HepG2 (cell line): ENCODE results near the gene CPXM1. TPM values are rescaled to one million over a fixed set of nuclear protein-coding genes. Genes with fewer than 3 reads are reported as not detected.

ENCODE experiments used
- ATM ChIP-seq: fragments of 450-650 bp; IDR thresholded peaks from 2 replicates; pipeline ENCODE4 v1.7.1; 2017; ENCODE audit warnings: mild to moderate bottlenecking, borderline replicate concordance
- BHLHE40 ChIP-seq: IDR thresholded peaks from 2 replicates; pipeline ENCODE4 v1.6.1; 2011; ENCODE audit warnings: low read length, improper control_type of control experiment
- ELF3 ChIP-seq: IDR thresholded peaks from 2 replicates; pipeline ENCODE4 v1.6.1; 2016; ENCODE audit warnings: missing genetic modification reagents, missing compliant biosample characterization
- FOSL2 ChIP-seq: sonication (generic); formaldehyde crosslinking; IDR thresholded peaks from 2 replicates; pipeline ENCODE4 v1.4.0; 2020; ENCODE audit warnings: missing genetic modification reagents
- KLF13 ChIP-seq: sonication (generic); formaldehyde crosslinking; IDR thresholded peaks from 2 replicates; pipeline ENCODE4 v1.4.0; 2020; ENCODE audit warnings: mild to moderate bottlenecking, missing genetic modification reagents
- MBD4 ChIP-seq: IDR thresholded peaks from 2 replicates; pipeline ENCODE4 v1.6.1; 2012; ENCODE audit warnings: low read length, inconsistent platforms, borderline replicate concordance
- RXRB ChIP-seq: IDR thresholded peaks from 2 replicates; pipeline ENCODE4 v1.6.1; 2016; ENCODE audit warnings: borderline replicate concordance, missing genetic modification reagents, missing compliant biosample characterization
- SMAD3 ChIP-seq: sonication (generic); formaldehyde crosslinking; IDR thresholded peaks from 2 replicates; pipeline ENCODE4 v1.4.0; 2020; ENCODE audit warnings: missing genetic modification reagents
- SNAI1 ChIP-seq: sonication (generic); formaldehyde crosslinking; IDR thresholded peaks from 2 replicates; pipeline ENCODE4 v1.5.0; 2020; ENCODE audit warnings: mild to moderate bottlenecking, missing genetic modification reagents, borderline replicate concordance
- SOX5 ChIP-seq: IDR thresholded peaks from 2 replicates; pipeline ENCODE4 v1.6.1; 2016; ENCODE audit warnings: borderline replicate concordance
- TBX3 ChIP-seq: fragments of 450-650 bp; IDR thresholded peaks from 2 replicates; pipeline ENCODE4 v1.6.1; 2017; ENCODE audit warnings: antibody characterized with exemption, mild to moderate bottlenecking, inconsistent platforms, borderline replicate concordance
- THAP7 ChIP-seq: sonication (generic); formaldehyde crosslinking; IDR thresholded peaks from 2 replicates; pipeline ENCODE4 v1.8.1; 2023; ENCODE audit warnings: mild to moderate bottlenecking, missing genetic modification reagents
- ZBED4 ChIP-seq: sonication (generic); formaldehyde crosslinking; IDR thresholded peaks from 2 replicates; pipeline ENCODE4 v1.4.0; 2020; ENCODE audit warnings: missing genetic modification reagents, borderline replicate concordance
- ZFP82 ChIP-seq: sonication (generic); formaldehyde crosslinking; IDR thresholded peaks from 2 replicates; pipeline ENCODE4 v1.5.1; 2020; ENCODE audit warnings: mild to moderate bottlenecking, missing genetic modification reagents, borderline replicate concordance
- ZNF556 ChIP-seq: sonication (generic); formaldehyde crosslinking; IDR thresholded peaks from 2 replicates; pipeline ENCODE4 v1.4.0; 2020; ENCODE audit warnings: mild to moderate bottlenecking, missing genetic modification reagents, borderline replicate concordance
- ZNF569 ChIP-seq: sonication (generic); formaldehyde crosslinking; IDR thresholded peaks from 2 replicates; pipeline ENCODE4 v1.5.0; 2020; ENCODE audit warnings: mild to moderate bottlenecking, missing genetic modification reagents, moderate library complexity, borderline replicate concordance
- ZNF615 ChIP-seq: sonication (generic); formaldehyde crosslinking; IDR thresholded peaks from 2 replicates; pipeline ENCODE4 v1.5.0; 2020; ENCODE audit warnings: mild to moderate bottlenecking, missing genetic modification reagents, borderline replicate concordance
- ZNF709 ChIP-seq: sonication (generic); formaldehyde crosslinking; IDR thresholded peaks from 2 replicates; pipeline ENCODE4 v1.5.0; 2020; ENCODE audit warnings: mild to moderate bottlenecking, missing genetic modification reagents
- ZNF710 ChIP-seq: sonication (generic); formaldehyde crosslinking; IDR thresholded peaks from 2 replicates; pipeline ENCODE4 v1.5.0; 2020; ENCODE audit warnings: mild to moderate bottlenecking, missing genetic modification reagents, borderline replicate concordance
- ZNF776 ChIP-seq: sonication (generic); formaldehyde crosslinking; IDR thresholded peaks from 2 replicates; pipeline ENCODE4 v1.4.0; 2020; ENCODE audit warnings: mild to moderate bottlenecking, missing genetic modification reagents
- ZNF800 ChIP-seq: sonication (generic); formaldehyde crosslinking; IDR thresholded peaks from 2 replicates; pipeline ENCODE4 v1.4.0; 2020; ENCODE audit warnings: missing genetic modification reagents
- polyA plus RNA-seq, 8 experiments: library from polyadenylated mRNA; depleted of rRNA in 3 of 8; stranded (reverse) in 7 of 8; unstranded in 1 of 8; fragments of >200 nt; fragmentation: Illumina TruSeq in 4 of 8; extraction: Trizol in 4 of 8; gene quantifications; 2 replicates each; pipeline versions ENCODE4 v1.2.1 to v1.2.3, GENCODE V29; 2011 to 2016; ENCODE audit warnings: low read depth in 4 of 8, missing spikeins in 1 of 8, mixed read lengths in 1 of 8; ENCODE audit not compliant: insufficient read depth in 1 of 8
- total RNA-seq, 5 experiments: library from RNA; depleted of rRNA; stranded (reverse); fragments of >200 nt; fragmentation: Illumina TruSeq; extraction: Trizol; gene quantifications; 2 replicates each; pipeline ENCODE4 v1.2.3, GENCODE V29; 2016; ENCODE audit warnings: low read depth in 1 of 5

Gene CPXM1
- total and polyA plus RNA-seq, 2 of the 13 experiments (the other 11 are each of a cell fraction or from before 2014, with no cell fraction given) = 0.07 TPM; not detected in 1

- TF ChIP-seq SMAD3 (CRISPR knock-in tag) = no peak
- TF ChIP-seq KLF13 (CRISPR knock-in tag) = no peak
- TF ChIP-seq RXRB (CRISPR knock-in tag) = no peak
- no peak for TF ChIP-seq ZNF556
- TF ChIP-seq SNAI1 (CRISPR knock-in tag) = no peak
- TF ChIP-seq ELF3 (CRISPR knock-in tag) = no peak
- no peak for TF ChIP-seq ZBED4 (CRISPR knock-in tag)
- no peak for TF ChIP-seq SOX5 (CRISPR knock-in tag)
- no peak for TF ChIP-seq ZNF569 (CRISPR knock-in tag)
- TF ChIP-seq ATM = no peak
- no peak for TF ChIP-seq ZNF800 (CRISPR knock-in tag)
- TF ChIP-seq ZNF776 = no peak
- TF ChIP-seq FOSL2 (CRISPR knock-in tag) = no peak
- TF ChIP-seq THAP7 (CRISPR knock-in tag) = no peak
- TF ChIP-seq ZFP82 (CRISPR knock-in tag) = no peak
- TF ChIP-seq ZNF710 (CRISPR knock-in tag) = no peak
- no peak; the same call in 1 of the 2 replicates for TF ChIP-seq BHLHE40
- no peak for TF ChIP-seq ZNF615
- TF ChIP-seq ZNF709 (CRISPR knock-in tag) = no peak
- TF ChIP-seq MBD4 = no peak
- no peak for TF ChIP-seq TBX3
These were observed 44.3 kb downstream of the CPXM1 start (continued) for GRCh38 chr20:2756056-2756611.
